T-helper 2 cell treated with Interferon-gamma antibody and Interleukin-4, amounts not matched to agents 5 μg/mL and 100 μg/mL, for 36 hours (primary cell): ENCODE results near the gene DEDD.

Source experiments
- DNase-seq: peaks from one replicate; pipeline ENCODE4 v3.0.0; 2021; ENCODE audit warnings: low spot score
- H3K27ac Mint-ChIP-seq: one replicate; pipeline ENCODE4 v1.8.0; 2021; ENCODE audit warnings: mild to moderate bottlenecking, mixed read lengths
- H3K27me3 Mint-ChIP-seq: one replicate; pipeline ENCODE4 v1.8.0; 2021; ENCODE audit warnings: low read depth, mixed read lengths
- H3K36me3 Mint-ChIP-seq: one replicate; pipeline ENCODE4 v1.8.0; 2021; ENCODE audit warnings: low read depth, mixed read lengths
- H3K4me1 Mint-ChIP-seq: one replicate; pipeline ENCODE4 v1.8.0; 2021; ENCODE audit warnings: low read depth, mixed read lengths
- H3K4me3 Mint-ChIP-seq: one replicate; pipeline ENCODE4 v1.8.0; 2022; ENCODE audit warnings: mild to moderate bottlenecking, moderate library complexity, mixed read lengths
- H3K9me3 Mint-ChIP-seq: one replicate; pipeline ENCODE4 v1.8.0; 2021; ENCODE audit warnings: mixed read lengths

DEDD gene

GRCh38 chr1:161158316-161159010, 26.0 kb upstream of the DEDD start:
- Mint-ChIP-seq H3K36me3 (peaks cover 47% of the 10 kb centered on the region), H3K27me3 (no peaks in the 10 kb centered on the region), H3K4me1 (peaks cover 37% of the 10 kb centered on the region), H3K4me3 (peak overlapping the region; percentile 88), H3K27ac (peak overlapping the region; percentile 91), H3K9me3 (no peaks in the 10 kb centered on the region)
- no peak for DNase-seq

- no peak for DNase-seq
- H3K4me1 Mint-ChIP-seq: peaks cover 39% of the 10 kb centered on the region
- no peaks in the 10 kb centered on the region for H3K9me3 Mint-ChIP-seq
- H3K36me3 Mint-ChIP-seq: peaks cover 42% of the 10 kb centered on the region
- H3K27me3 Mint-ChIP-seq: no peaks in the 10 kb centered on the region
- H3K4me3 Mint-ChIP-seq: peak overlapping the region; percentile 25
- H3K27ac Mint-ChIP-seq: peak overlapping the region; percentile 55
Measured at GRCh38 chr1:161157867-161158266, 25.4 kb upstream of the DEDD start.

DNA sequence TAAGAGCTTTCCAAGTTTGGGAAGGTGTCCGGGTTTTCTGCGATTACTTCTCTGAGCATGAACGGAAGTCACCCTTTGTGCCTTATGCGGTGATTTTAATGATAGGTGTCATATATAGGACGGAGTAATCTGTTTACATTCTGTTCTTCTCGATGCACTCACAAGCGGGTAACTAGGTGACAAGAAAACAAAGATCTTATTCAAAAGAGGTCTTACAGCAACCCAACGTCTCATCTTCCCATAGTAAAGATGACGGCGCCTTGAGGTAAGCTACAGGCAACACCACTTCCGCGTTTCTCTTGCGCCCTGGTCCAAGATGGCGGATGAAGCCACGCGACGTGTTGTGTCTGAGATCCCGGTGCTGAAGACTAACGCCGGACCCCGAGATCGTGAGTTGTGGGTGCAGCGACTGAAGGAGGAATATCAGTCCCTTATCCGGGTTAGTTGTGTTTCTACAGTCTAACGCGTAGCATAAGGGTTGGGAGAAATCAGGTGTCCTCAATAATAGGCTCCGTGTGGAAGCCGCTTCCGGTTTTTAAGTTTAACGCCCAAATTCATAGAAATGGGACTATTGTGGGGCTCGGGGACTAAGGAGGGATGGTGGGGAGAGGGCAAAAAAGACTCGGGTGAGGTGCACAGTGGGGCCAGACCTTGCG, 21.3 kb upstream of the DEDD start, which contains the start of gene UFC1:
TSS of gene UFC1 (plus strand) at position 297 of the 656 bp plus-strand sequence. CDS start at position 317, 20 bp downstream.
- peak; percentile 79 for DNase-seq
- peak within 1 kb of the TSS; percentile 100 for H3K27ac Mint-ChIP-seq
- H3K9me3 Mint-ChIP-seq: no peaks in the 10 kb centered on the region
- no peaks in the 10 kb centered on the region for H3K27me3 Mint-ChIP-seq
- peak within 1 kb of the TSS; percentile 98 for H3K4me3 Mint-ChIP-seq
- peaks cover 21% of the 10 kb centered on the region for H3K4me1 Mint-ChIP-seq
- H3K36me3 Mint-ChIP-seq: peaks cover 25% of the 10 kb centered on the region

GRCh38 chr1:161153176-161153575, 20.7 kb upstream of the DEDD start:
- Mint-ChIP-seq H3K9me3 (no peaks in the 10 kb centered on the region), H3K27me3 (no peaks in the 10 kb centered on the region), H3K4me3 (peak overlapping the region; percentile 98), H3K4me1 (peaks cover 16% of the 10 kb centered on the region), H3K27ac (peak overlapping the region; percentile 100), H3K36me3 (peaks cover 20% of the 10 kb centered on the region)
- DNase-seq: no peak

- H3K9me3 Mint-ChIP-seq: no peaks in the 10 kb centered on the region
- DNase-seq: no peak
- H3K4me1 Mint-ChIP-seq: no peaks in the 10 kb centered on the region
- H3K27ac Mint-ChIP-seq: no peak overlapping the region
- H3K4me3 Mint-ChIP-seq: no peak overlapping the region
- no peaks in the 10 kb centered on the region for H3K27me3 Mint-ChIP-seq
- H3K36me3 Mint-ChIP-seq: no peaks in the 10 kb centered on the region
Measured at GRCh38 chr1:161145832-161146231, 13.4 kb upstream of the DEDD start.

- no peak for DNase-seq
- no peak overlapping the region for H3K4me3 Mint-ChIP-seq
- H3K9me3 Mint-ChIP-seq: no peaks in the 10 kb centered on the region
- no peaks in the 10 kb centered on the region for H3K4me1 Mint-ChIP-seq
- no peaks in the 10 kb centered on the region for H3K27me3 Mint-ChIP-seq
- no peaks in the 10 kb centered on the region for H3K36me3 Mint-ChIP-seq
- no peak overlapping the region for H3K27ac Mint-ChIP-seq
Measured at GRCh38 chr1:161140755-161141400, 8.4 kb upstream of the DEDD start.

- Mint-ChIP-seq H3K4me1 (peaks cover 2% of the 10 kb centered on the region), H3K9me3 (no peaks in the 10 kb centered on the region), H3K27ac (no peak overlapping the region), H3K36me3 (no peaks in the 10 kb centered on the region), H3K27me3 (no peaks in the 10 kb centered on the region), H3K4me3 (no peak overlapping the region)
- no peak for DNase-seq
Measured at GRCh38 chr1:161139766-161140165, 7.3 kb upstream of the DEDD start.

- no peak for DNase-seq
- Mint-ChIP-seq H3K27me3 (no peaks in the 10 kb centered on the region), H3K36me3 (no peaks in the 10 kb centered on the region), H3K4me3 (no peak overlapping the region), H3K4me1 (peaks cover 2% of the 10 kb centered on the region), H3K27ac (no peak overlapping the region), H3K9me3 (no peaks in the 10 kb centered on the region)
Measured at GRCh38 chr1:161138431-161138830, 6.0 kb upstream of the DEDD start.

DNA sequence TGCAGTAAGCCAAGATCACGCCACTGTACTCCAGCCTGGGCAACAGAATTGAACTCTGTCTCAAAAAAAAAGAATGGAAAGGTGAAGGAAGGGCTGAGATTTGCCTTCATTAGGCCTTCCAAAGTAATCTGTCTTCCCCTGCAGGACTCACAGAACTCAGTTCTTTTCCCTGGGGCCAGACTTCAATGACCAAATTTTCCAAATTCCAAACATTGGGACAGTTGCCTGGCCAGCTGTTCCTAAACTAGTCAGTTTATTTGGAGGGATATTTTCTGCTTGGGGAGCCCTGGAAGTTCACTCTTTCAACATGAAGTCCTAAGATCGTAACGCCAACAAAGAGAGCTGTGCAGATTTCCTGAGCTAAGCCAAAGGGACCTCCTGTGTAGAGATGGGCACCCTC, 5.4 kb upstream of the DEDD start:
- DNase-seq: no peak
- H3K27me3 Mint-ChIP-seq: no peaks in the 10 kb centered on the region
- no peak overlapping the region for H3K27ac Mint-ChIP-seq
- H3K4me1 Mint-ChIP-seq: peaks cover 2% of the 10 kb centered on the region
- no peaks in the 10 kb centered on the region for H3K36me3 Mint-ChIP-seq
- H3K4me3 Mint-ChIP-seq: no peak overlapping the region
- no peaks in the 10 kb centered on the region for H3K9me3 Mint-ChIP-seq

GRCh38 chr1:161133220-161133740, 813 bp upstream of the DEDD start:
- Mint-ChIP-seq H3K36me3 (peaks cover 14% of the 10 kb centered on the region), H3K27ac (no peak overlapping the region), H3K4me1 (peaks cover 30% of the 10 kb centered on the region), H3K9me3 (no peaks in the 10 kb centered on the region), H3K27me3 (no peaks in the 10 kb centered on the region), H3K4me3 (no peak overlapping the region)
- DNase-seq: no peak

DNA sequence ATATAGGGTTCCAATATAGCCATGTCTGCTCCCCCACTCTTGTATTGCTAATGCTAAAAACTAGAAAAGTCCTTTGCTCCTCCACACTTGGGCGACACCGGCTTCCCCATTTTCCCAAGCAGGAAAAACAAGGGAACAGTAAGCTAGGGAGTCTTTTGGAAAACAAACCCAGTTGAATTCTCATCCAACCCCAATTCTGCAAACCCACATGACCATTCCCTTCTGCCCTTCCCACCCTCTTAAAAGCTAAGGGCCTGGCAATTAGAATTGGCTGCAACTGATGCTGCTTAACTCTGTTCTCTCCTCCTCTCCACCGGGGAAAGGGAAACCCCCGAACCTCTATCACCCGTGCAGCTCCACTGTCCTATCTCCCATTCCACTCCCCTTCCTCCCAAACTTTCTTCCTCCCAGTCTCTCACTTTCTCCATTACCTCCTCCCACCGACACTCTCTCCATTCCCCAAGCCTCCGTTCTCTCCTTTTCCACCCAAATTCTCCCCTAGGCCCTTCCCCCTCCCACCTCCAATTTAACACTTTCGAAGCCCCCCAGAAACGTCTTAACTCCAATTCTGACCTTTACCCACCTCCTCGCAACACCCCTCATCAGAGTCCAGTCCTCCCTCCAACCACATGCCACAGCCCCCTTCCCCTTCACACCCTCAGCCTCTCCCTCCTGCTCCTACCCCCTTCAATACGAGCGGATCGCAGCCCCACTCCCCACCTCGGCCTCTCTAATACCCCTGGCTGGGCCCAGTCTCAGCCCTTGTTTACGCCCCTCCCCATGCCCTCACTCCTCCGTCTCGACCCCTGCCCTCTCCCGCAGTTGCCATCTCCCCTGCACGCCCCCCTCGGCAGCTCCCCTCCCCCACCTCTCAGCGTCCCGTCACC, 701 bp downstream of the DEDD start:
- Mint-ChIP-seq H3K4me1 (peaks cover 39% of the 10 kb centered on the region), H3K4me3 (no peak overlapping the region), H3K27ac (no peak overlapping the region), H3K36me3 (peaks cover 25% of the 10 kb centered on the region), H3K27me3 (no peaks in the 10 kb centered on the region), H3K9me3 (no peaks in the 10 kb centered on the region)
- DNase-seq: no peak

DNA sequence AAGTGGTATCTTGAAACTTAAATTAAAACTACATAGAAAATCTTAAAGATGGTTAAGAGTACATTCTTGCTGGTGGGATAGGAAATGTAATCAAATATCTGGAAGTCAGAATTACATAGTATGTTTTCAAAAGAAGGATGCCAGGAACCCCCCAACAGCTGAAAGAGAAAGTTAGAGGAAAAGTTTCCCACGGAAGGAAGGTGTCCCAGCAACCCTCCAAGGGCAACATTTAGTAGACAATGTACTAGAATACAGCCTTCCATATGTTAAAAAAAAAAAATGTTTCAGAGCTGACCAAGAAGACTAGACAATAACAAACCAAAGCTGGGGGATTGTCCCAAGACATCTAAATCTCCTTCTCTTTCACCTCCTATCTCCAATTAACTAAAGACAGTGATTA, 2.2 kb downstream of the DEDD start:
- H3K36me3 Mint-ChIP-seq: peaks cover 34% of the 10 kb centered on the region
- no peak overlapping the region for H3K27ac Mint-ChIP-seq
- H3K4me1 Mint-ChIP-seq: peaks cover 45% of the 10 kb centered on the region
- DNase-seq: no peak
- no peaks in the 10 kb centered on the region for H3K27me3 Mint-ChIP-seq
- no peaks in the 10 kb centered on the region for H3K9me3 Mint-ChIP-seq
- H3K4me3 Mint-ChIP-seq: no peak overlapping the region

DNA sequence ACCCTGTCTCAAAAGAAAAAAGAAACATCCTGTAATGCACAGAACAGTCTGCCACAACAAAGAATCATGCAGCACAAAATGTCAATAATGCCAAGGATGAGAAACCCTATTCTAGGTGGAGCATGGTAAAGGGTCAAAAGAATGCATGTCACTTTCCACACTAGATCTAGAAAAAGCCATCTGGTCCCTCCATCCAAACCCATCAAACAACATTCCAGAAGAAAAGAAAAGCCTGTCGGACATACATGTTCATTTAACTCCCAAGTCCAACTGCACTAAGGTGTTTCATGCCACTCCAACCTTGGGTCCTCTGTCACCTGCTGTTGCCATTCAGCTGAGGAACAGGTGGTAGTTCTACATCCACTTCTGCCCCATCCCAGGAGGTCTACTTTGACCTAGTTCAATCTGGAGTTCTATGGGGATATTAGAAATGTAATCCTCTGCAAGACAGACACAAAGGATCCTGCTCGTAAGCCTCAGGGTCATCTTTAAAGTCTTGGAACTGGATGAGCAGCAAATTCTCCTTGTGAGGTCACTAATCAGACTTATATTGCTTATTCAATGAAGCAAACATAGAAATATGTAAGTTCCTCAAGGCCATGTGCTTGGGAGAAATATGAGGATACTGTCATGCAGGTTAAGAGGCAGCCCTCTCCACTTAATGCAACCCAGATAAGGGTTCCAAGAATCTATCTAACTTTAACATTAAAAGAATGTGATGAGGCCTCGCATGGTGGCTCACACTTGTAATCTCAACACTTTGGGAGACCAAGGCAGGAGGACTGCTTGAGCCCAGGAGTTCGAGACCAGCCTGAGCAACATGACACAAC, 3.7 kb downstream of the DEDD start:
- Mint-ChIP-seq H3K27ac (no peak overlapping the region), H3K4me3 (no peak overlapping the region), H3K4me1 (peaks cover 44% of the 10 kb centered on the region), H3K27me3 (no peaks in the 10 kb centered on the region), H3K36me3 (peaks cover 39% of the 10 kb centered on the region), H3K9me3 (no peaks in the 10 kb centered on the region)
- DNase-seq: no peak
